ENCODE measurements around the gene PIK3R5. TPM values are rescaled to one million over a fixed set of nuclear protein-coding genes. Genes with fewer than 3 reads are reported as not detected.

PIK3R5 gene
- polyA plus RNA-seq, 1 donor (not counting 4 experiments of a cell fraction or from before 2014, with no cell fraction given), result not detected

GRCh38 chr17:8905331-8905730 lies 60.2 kb downstream of the PIK3R5 start:
- Histone ChIP-seq H3K27me3 (ENCODE audit: control insufficient read depth, extremely low read depth, insufficient read depth, low read length) (peaks cover 2% of the 10 kb centered on the region), H2AFZ (ENCODE audit: control insufficient read depth, low read length) (no peak overlapping the region), H4K20me1 (ENCODE audit: control insufficient read depth, extremely low read depth, insufficient read depth, low read length) (no peaks in the 10 kb centered on the region), H3K9ac (ENCODE audit: control insufficient read depth, extremely low read depth, insufficient read depth, low read length) (no peak overlapping the region), H3K4me3 (ENCODE audit: control insufficient read depth in 2 of 3, extremely low read depth in 1 of 3, insufficient read depth in 2 of 3, low read depth in 1 of 3, low read length in 3 of 3) (no peak overlapping the region), H3K9me1 (ENCODE audit: control insufficient read depth, extremely low read depth, insufficient read depth, low read length) (no peaks in the 10 kb centered on the region), H3K4me2 (ENCODE audit: control insufficient read depth, extremely low read depth, insufficient read depth, low read depth, low read length) (no peak overlapping the region), H3K79me2 (ENCODE audit: control insufficient read depth, insufficient read depth, low read length) (no peaks in the 10 kb centered on the region), H3K4me1 (ENCODE audit: control insufficient read depth, extremely low read depth, insufficient read depth, low read length) (no peaks in the 10 kb centered on the region), H3K27ac (ENCODE audit: control insufficient read depth, insufficient read depth, low read length) (no peak overlapping the region), H3K36me3 (ENCODE audit: control insufficient read depth in 2 of 2, extremely low read depth in 1 of 2, insufficient read depth in 2 of 2, low read length in 2 of 2) (no peaks in the 10 kb centered on the region), H3K9me3 (ENCODE audit: control insufficient read depth, low read depth, low read length) (no peaks in the 10 kb centered on the region)
- FAIRE-seq (no peak), DNase-seq (ENCODE audit: low read depth, low spot score) (no peak)
- TF ChIP-seq CTCF (optimal IDR thresholded peaks at IDR 0.05 in 1 of 3, IDR thresholded peaks at IDR 0.05 in 1 of 3, conservative IDR thresholded peaks at IDR 0.05 in 1 of 3; ENCODE audit: extremely low read depth in 1 of 3, insufficient read depth in 2 of 3, low read length in 3 of 3) (no peak), EZH2 (IDR thresholded peaks at IDR 0.05; ENCODE audit: low read length) (no peak)
- dilution Hi-C loops (cut with MboI; ENCODE audit: extremely low pct_ligation_motif_present, low sequenced_read_pairs), result no loop called here

- dilution Hi-C loops (cut with MboI; ENCODE audit: extremely low pct_ligation_motif_present, low sequenced_read_pairs), result no loop called here
- DNase-seq (ENCODE audit: low read depth, low spot score) (no peak), FAIRE-seq (no peak)
- H3K27ac ChIP-seq (ENCODE audit: control insufficient read depth, insufficient read depth, low read length), result no peak overlapping the region
- H2AFZ ChIP-seq (ENCODE audit: control insufficient read depth, low read length), result no peak overlapping the region
- H3K36me3 ChIP-seq (ENCODE audit: control insufficient read depth in 2 of 2, extremely low read depth in 1 of 2, insufficient read depth in 2 of 2, low read length in 2 of 2), result no peaks in the 10 kb centered on the region
- H3K9ac ChIP-seq (ENCODE audit: control insufficient read depth, extremely low read depth, insufficient read depth, low read length), result no peak overlapping the region
- no peaks in the 10 kb centered on the region for H3K9me3 ChIP-seq (ENCODE audit: control insufficient read depth, low read depth, low read length)
- H3K4me2 ChIP-seq (ENCODE audit: control insufficient read depth, extremely low read depth, insufficient read depth, low read depth, low read length), result no peak overlapping the region
- no peak overlapping the region for H3K4me3 ChIP-seq (ENCODE audit: control insufficient read depth in 2 of 3, extremely low read depth in 1 of 3, insufficient read depth in 2 of 3, low read depth in 1 of 3, low read length in 3 of 3)
- no peak for TF ChIP-seq EZH2 (IDR thresholded peaks at IDR 0.05; ENCODE audit: low read length)
- no peak for TF ChIP-seq CTCF (optimal IDR thresholded peaks at IDR 0.05 in 1 of 3, IDR thresholded peaks at IDR 0.05 in 1 of 3, conservative IDR thresholded peaks at IDR 0.05 in 1 of 3; ENCODE audit: extremely low read depth in 1 of 3, insufficient read depth in 2 of 3, low read length in 3 of 3)
- H3K79me2 ChIP-seq (ENCODE audit: control insufficient read depth, insufficient read depth, low read length), result no peaks in the 10 kb centered on the region
- no peaks in the 10 kb centered on the region for H3K27me3 ChIP-seq (ENCODE audit: control insufficient read depth, extremely low read depth, insufficient read depth, low read length)
- H3K9me1 ChIP-seq (ENCODE audit: control insufficient read depth, extremely low read depth, insufficient read depth, low read length), result no peaks in the 10 kb centered on the region
- no peaks in the 10 kb centered on the region for H3K4me1 ChIP-seq (ENCODE audit: control insufficient read depth, extremely low read depth, insufficient read depth, low read length)
- H4K20me1 ChIP-seq (ENCODE audit: control insufficient read depth, extremely low read depth, insufficient read depth, low read length), result no peaks in the 10 kb centered on the region
Measured at GRCh38 chr17:8904686-8905085, 60.8 kb downstream of the PIK3R5 start.
